ENCODE measurements around the gene EYA2.

EYA2 gene

DNA sequence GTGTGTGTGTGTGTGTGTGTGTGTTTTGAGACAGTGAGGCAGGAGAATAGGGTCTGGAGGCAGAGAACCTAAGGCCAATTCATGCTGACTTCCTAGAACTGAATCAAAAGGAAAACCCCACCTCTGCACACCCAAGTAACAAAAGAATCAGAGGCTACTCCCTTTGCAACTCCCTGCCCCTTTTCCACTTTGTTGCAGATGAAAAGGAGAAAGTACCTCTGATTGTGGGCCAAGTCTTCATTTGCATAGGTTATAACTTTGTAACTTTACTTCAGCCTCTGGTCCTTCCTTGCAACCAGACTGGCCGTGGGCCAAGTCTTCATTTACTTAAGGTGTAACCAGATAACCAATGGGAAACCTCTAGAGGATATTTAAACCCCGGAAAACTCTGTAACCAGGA, 168.8 kb downstream of the EYA2 start:
- no peak for DNase-seq (ENCODE audit: low read depth)
- TF ChIP-seq, protein P1, sequence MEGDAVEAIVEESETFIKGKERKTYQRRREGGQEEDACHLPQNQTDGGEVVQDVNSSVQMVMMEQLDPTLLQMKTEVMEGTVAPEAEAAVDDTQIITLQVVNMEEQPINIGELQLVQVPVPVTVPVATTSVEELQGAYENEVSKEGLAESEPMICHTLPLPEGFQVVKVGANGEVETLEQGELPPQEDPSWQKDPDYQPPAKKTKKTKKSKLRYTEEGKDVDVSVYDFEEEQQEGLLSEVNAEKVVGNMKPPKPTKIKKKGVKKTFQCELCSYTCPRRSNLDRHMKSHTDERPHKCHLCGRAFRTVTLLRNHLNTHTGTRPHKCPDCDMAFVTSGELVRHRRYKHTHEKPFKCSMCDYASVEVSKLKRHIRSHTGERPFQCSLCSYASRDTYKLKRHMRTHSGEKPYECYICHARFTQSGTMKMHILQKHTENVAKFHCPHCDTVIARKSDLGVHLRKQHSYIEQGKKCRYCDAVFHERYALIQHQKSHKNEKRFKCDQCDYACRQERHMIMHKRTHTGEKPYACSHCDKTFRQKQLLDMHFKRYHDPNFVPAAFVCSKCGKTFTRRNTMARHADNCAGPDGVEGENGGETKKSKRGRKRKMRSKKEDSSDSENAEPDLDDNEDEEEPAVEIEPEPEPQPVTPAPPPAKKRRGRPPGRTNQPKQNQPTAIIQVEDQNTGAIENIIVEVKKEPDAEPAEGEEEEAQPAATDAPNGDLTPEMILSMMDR (IDR thresholded peaks at IDR 0.05; ENCODE audit: control insufficient read depth, insufficient read depth, low read depth, low read length, missing control alignments) = no peak
- H3K4me3 ChIP-seq (ENCODE audit: control insufficient read depth, low read depth, low read length) = no peak overlapping the region

DNA sequence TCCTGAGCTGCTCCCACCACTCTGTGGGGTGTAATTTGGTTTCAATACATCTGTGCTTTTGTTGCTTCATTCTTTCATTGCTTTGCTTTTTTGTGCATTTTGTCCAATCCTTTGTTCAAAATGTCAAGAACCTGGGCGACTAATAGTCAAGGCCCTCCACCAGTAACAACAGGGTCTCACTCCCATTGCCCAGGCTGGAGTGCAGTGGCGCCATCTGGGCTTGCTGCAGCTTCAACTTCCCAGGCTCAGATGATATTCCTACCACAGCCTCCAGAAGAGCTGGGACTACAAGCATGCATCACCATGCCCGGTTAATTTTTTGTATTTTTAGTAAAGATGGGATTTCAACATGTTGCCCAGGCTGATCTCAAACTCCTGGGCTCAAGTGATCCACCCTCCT, 169.2 kb downstream of the EYA2 start:
- DNase-seq (ENCODE audit: low read depth) = no peak
- TF ChIP-seq, protein P1 (IDR thresholded peaks at IDR 0.05; ENCODE audit: control insufficient read depth, insufficient read depth, low read depth, low read length, missing control alignments) = no peak
- H3K4me3 ChIP-seq (ENCODE audit: control insufficient read depth, low read depth, low read length) = no peak overlapping the region

DNA sequence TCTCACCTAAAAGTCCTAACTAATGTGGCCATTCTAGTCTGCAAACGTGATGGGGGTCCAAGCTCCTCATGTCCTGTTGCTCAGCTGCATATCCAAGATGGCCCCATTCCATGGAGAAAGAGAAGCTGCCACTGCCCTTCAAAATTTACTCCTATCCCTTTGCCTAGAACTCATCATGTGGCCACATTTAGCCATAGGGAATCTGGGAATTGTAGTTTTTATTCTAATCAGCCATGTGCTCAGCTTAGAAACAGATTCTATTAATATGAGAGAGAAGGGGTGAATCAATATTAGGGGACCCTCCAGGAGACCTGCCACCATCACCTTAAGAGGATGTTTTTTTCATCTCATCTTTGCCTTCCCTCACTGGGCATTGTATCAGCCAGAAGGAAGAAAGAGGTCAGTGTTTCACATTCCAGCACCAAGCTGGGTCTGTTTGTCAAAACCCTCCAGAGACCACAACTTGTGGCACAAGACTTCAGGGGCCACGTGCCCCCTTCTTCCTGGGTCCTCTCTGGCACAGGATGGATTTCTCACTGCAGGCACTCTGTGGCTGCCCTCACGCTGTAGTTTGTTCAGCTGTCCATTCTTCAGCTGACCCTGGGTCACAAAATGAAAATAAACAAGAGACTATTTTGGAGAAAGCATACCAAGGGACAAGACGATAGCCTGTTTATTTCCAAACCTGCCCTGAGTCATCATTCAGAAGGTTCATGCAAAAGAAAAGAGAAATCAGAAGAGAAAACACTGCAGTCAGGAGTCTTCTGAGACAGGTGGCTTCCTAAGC, 172.0 kb downstream of the EYA2 start:
- TF ChIP-seq, protein P1 (IDR thresholded peaks at IDR 0.05; ENCODE audit: control insufficient read depth, insufficient read depth, low read depth, low read length, missing control alignments) = no peak
- no peak for DNase-seq (ENCODE audit: low read depth)
- H3K4me3 ChIP-seq (ENCODE audit: control insufficient read depth, low read depth, low read length) = no peak overlapping the region

DNA sequence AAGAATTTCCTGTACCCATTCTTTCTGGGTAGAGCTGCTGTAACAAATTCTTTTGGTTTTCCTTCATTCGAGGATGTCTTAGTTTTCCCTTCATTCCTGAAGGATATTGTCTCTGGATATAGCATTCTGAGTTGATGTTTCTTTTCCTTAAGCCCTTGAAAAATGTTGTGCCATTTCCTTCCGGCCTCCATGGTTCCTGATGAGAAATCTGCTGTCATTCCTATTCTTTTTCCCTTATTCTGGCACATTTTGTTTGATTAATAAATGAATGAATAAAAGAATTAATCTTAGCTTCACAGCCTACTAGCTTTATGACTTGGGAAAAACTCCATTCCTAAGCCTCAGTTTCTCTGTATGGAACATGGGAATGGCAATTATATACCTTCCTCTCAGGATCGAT, 173.1 kb downstream of the EYA2 start:
- no peak overlapping the region for H3K4me3 ChIP-seq (ENCODE audit: control insufficient read depth, low read depth, low read length)
- TF ChIP-seq, protein P1 (IDR thresholded peaks at IDR 0.05; ENCODE audit: control insufficient read depth, insufficient read depth, low read depth, low read length, missing control alignments) = no peak
- no peak for DNase-seq (ENCODE audit: low read depth)

DNA sequence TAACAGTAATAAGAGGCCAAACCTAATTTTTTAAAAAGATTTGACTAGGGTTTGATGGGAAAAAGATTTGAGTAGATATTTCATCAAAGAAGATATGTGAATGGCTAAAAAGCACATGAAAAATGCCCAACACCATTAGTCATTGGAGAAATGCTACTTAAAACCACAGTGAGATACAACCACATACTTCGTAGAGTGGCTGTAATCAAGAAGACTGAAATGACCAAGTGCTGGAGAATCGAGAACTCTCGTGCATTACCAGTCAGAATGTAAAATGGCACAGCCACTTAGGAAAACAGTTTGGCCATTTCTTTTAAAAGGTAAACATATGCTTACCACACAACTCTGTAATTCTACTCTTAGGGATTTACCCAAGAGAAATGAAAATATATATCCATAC, 175.5 kb downstream of the EYA2 start:
- H3K4me3 ChIP-seq (ENCODE audit: control insufficient read depth, low read depth, low read length) = no peak overlapping the region
- TF ChIP-seq, protein P1 (IDR thresholded peaks at IDR 0.05; ENCODE audit: control insufficient read depth, insufficient read depth, low read depth, low read length, missing control alignments) = no peak
- DNase-seq (ENCODE audit: low read depth) = peak; percentile 16

DNA sequence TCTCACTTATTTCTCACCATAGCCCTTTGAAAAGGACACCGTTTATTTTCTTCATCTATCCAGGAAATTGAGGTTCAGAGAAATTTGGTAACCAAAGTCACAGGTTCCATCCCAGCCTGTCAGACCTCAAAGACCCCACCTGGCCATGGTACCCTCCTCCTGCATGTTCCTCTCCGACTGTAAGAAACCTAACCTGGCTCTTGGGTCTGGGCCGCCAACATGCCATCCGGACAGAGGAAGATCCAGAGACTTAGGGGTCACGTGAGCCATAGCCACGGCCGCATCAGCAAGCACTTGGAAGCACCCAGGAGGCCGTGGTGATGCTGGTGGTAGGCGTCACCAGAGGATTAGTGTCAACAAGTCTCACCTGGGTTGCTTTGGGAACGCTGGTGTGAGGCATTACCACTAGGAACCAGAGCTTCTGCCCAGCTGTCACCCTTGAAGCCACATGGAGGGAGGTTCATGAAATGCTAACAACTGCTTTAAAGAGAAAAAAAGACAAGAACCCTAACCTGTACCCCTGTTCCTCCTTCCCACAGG, 177.1 kb downstream of the EYA2 start:
- no peak for DNase-seq (ENCODE audit: low read depth)
- no peak overlapping the region for H3K4me3 ChIP-seq (ENCODE audit: control insufficient read depth, low read depth, low read length)
- TF ChIP-seq, protein P1 (IDR thresholded peaks at IDR 0.05; ENCODE audit: control insufficient read depth, insufficient read depth, low read depth, low read length, missing control alignments) = no peak
